Esophagus squamous epithelium (tissue), 5 donors: ENCODE data around the gene LDLRAD4. TPM values are rescaled to one million over a fixed set of nuclear protein-coding genes. Genes with fewer than 3 reads are reported as not detected.

Experiments
- DNase-seq: peaks from one replicate; lab custom pipeline; 2025; lab: John Stamatoyannopoulos, UW
- H3K27ac ChIP-seq, 4 donors: fragments of 200-600 bp; sonication (generic); one replicate each; pipeline ENCODE4 v1.5.1; 2016 to 2019; ENCODE audit warnings: mild to moderate bottlenecking in 1 of 4
- H3K27me3 ChIP-seq, 4 donors: fragments of 200-600 bp; sonication (generic); 1 replicate in 3 of 4; 2 replicates in 1 of 4; pipeline versions ENCODE4 v1.5.1 to v1.6.0; 2017 to 2021; ENCODE audit warnings: antibody characterized with exemption in 1 of 4
- H3K36me3 ChIP-seq, 3 donors: fragments of 200-600 bp; sonication (generic); one replicate each; pipeline ENCODE4 v1.5.1; 2016 to 2019
- H3K4me1 ChIP-seq, 3 donors: fragments of 200-600 bp; sonication (generic); one replicate each; pipeline ENCODE4 v1.5.1; 2017 to 2019
- H3K4me3 ChIP-seq, 4 donors: fragments of 200-600 bp; sonication (generic); 1 replicate in 3 of 4; 2 replicates in 1 of 4; pipeline ENCODE4 v1.5.1; 2016 to 2019; ENCODE audit warnings: mild to moderate bottlenecking in 2 of 4, moderate library complexity in 1 of 4
- H3K9me3 ChIP-seq, 3 donors: fragments of 200-600 bp; sonication (generic); one replicate each; pipeline ENCODE4 v1.5.1; 2016 to 2019
- POLR2A ChIP-seq, 4 donors: fragments of 450-650 bp; IDR thresholded peaks; one replicate each; pipeline ENCODE4 v1.6.1; 2017; ENCODE audit warnings: antibody characterized with exemption in 4 of 4, mild to moderate bottlenecking in 4 of 4, moderate library complexity in 3 of 4
- WGBS, 2 donors: methylation state at CpG; one replicate each; pipeline ENCODE4 v1.1.5; 2018; 5-methylcytosine and 5-hydroxymethylcytosine counted together
- intact Hi-C: fragments of 100-400 bp; cut with DNase I; formaldehyde crosslinking; loops from one replicate; pipeline ENCODE4 v1.15.0; 2022
- total RNA-seq, 4 donors: library from RNA; depleted of rRNA; stranded (reverse); fragments of >200 nt; gene quantifications; one replicate each; pipeline ENCODE4 v1.1.0, GENCODE V29; 2016
- TF ChIP-seq, protein P1 (sequence below), 6 experiments: fragments of 450-650 bp in 4 of 6; fragments of 200-600 bp in 2 of 6; sonication (generic) in 2 of 6; IDR thresholded peaks; one replicate each; pipeline ENCODE4 v1.5.1; 2016 to 2019; ENCODE audit warnings: antibody characterized with exemption in 6 of 6, mild to moderate bottlenecking in 4 of 6, moderate library complexity in 4 of 6
- donor health status: DM: yes; HTN: yes; CAD: no.

The LDLRAD4 gene
- total RNA-seq, 4 donors from 2014 or later: 0.91 to 17.9 (median 6.8) TPM

DNA sequence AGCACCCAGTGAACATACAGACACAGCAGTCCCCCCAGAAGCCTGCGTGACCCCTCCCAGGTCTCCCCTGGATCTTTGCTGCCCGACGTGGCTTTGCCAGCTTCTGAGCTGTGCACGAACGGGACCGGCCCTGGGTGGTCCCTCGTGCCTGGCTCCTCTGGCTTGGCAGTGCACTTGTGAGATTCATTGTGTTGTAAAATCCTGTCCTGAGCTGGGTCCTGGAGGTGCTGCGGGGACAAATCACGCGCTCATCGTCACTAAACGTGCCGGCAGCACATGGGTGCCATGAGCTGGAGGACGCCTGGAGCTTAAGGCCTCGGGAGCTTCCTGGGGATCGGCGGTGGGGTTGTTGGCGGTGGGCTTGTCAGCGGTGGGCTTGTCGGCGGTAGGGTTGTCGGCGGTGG, 402.9 kb downstream of the LDLRAD4 start:
- Histone ChIP-seq H3K36me3 (no peaks in the 10 kb centered on the region), H3K27ac (no peak overlapping the region), H3K9me3 (no peaks in the 10 kb centered on the region), H3K4me1 (peaks cover 0 to 4% (median 0%) of the 10 kb centered on the region in 3 donors), H3K4me3 (no peak overlapping the region), H3K27me3 (no peaks in the 10 kb centered on the region)
- WGBS, 2 donors: 97% methylated on average over 6 of the region's 23 CpGs; no CpG with 5 or more reads in 1 of the 2 donors
- intact Hi-C loops: loop anchor here (10.0 kb wide), 1 partner anchor 67 kb away; no protein-coding TSS in a partner anchor
- DNase-seq: no peak
- no peak for TF ChIP-seq POLR2A (IDR thresholded peaks at IDR 0.05)
- TF ChIP-seq, protein P1, sequence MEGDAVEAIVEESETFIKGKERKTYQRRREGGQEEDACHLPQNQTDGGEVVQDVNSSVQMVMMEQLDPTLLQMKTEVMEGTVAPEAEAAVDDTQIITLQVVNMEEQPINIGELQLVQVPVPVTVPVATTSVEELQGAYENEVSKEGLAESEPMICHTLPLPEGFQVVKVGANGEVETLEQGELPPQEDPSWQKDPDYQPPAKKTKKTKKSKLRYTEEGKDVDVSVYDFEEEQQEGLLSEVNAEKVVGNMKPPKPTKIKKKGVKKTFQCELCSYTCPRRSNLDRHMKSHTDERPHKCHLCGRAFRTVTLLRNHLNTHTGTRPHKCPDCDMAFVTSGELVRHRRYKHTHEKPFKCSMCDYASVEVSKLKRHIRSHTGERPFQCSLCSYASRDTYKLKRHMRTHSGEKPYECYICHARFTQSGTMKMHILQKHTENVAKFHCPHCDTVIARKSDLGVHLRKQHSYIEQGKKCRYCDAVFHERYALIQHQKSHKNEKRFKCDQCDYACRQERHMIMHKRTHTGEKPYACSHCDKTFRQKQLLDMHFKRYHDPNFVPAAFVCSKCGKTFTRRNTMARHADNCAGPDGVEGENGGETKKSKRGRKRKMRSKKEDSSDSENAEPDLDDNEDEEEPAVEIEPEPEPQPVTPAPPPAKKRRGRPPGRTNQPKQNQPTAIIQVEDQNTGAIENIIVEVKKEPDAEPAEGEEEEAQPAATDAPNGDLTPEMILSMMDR (IDR thresholded peaks at IDR 0.05): no peak

DNA sequence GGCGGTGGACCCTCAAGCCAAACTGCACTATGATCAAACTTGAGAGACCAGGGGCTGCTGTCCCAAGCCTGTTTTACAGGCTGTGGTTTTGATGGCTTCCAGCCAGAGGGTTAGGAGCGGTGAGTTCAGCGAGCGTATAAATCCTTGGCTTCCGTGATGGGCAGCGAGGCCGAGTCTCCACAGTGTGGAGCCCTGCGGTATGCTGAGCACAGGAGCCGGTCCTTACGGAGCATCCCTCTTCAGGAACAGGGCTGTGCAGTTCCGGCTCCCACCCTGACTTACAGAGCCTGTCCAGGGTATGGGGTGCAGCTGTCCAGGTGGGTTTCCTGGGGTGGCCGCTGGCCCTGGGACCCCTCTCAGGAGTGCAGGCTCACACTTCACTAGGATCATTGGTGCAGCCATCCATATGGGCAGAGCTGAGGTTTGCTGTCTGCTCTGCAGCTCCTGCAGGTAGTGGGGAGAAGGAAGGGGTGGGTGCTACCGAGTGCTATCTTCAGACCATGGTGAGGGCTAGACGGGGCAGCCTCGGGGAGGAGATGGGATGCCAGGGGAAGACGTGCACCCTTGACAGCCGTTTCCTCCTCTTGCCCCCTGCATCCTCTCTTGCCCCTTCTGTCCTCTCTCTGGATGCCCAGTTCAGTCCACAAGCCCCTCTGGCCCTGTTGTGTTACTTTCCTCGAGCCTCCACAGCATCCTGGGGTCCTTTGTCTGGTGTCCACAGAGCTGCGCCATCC, 403.5 kb downstream of the LDLRAD4 start:
- no peak for DNase-seq
- Histone ChIP-seq H3K27ac (no peak overlapping the region), H3K4me1 (peaks cover 0 to 3% (median 0%) of the 10 kb centered on the region in 3 donors), H3K4me3 (no peak overlapping the region), H3K27me3 (no peaks in the 10 kb centered on the region), H3K36me3 (no peaks in the 10 kb centered on the region), H3K9me3 (no peaks in the 10 kb centered on the region)
- intact Hi-C loops: loop anchor here (10.0 kb wide), 1 partner anchor 67 kb away; no protein-coding TSS in a partner anchor
- WGBS, 2 donors: 80 to 85% methylated on average over 6 to 7 of the region's 19 CpGs
- no peak for TF ChIP-seq POLR2A (IDR thresholded peaks at IDR 0.05)
- TF ChIP-seq, protein P1 (IDR thresholded peaks at IDR 0.05): no peak

DNA sequence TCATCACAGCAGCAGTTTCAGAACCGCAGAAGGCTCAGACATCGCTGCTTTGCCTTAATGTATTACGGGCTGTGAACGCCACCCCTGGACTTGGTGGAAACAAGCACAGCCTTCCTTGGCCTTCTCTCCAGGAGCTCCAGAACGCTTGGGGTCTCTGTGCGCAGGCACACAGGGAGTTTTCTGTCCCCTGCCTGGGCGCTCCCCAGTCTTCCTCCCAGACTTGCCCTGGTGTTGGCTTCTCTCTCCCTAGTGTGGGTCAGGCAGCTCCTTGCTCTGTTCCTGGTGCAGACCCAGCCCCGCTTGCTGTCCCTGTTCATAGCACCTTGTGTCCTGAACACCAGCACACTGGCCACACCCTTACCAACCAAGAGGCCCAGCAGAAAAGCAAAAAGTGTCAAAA, 404.2 kb downstream of the LDLRAD4 start:
- no peak overlapping the region for H3K4me3 ChIP-seq
- peaks cover 0 to 3% (median 0%) of the 10 kb centered on the region in 3 donors for H3K4me1 ChIP-seq
- TF ChIP-seq, protein P1 (IDR thresholded peaks at IDR 0.05): no peak
- TF ChIP-seq POLR2A (IDR thresholded peaks at IDR 0.05): no peak
- H3K27me3 ChIP-seq: no peaks in the 10 kb centered on the region
- H3K9me3 ChIP-seq: no peaks in the 10 kb centered on the region
- intact Hi-C loops: loop anchor here (10.0 kb wide), 1 partner anchor 68 kb away; no protein-coding TSS in a partner anchor
- DNase-seq: no peak
- no peak overlapping the region for H3K27ac ChIP-seq
- no peaks in the 10 kb centered on the region for H3K36me3 ChIP-seq
- WGBS, 2 donors: 88 to 94% methylated on average over 3 to 7 of the region's 8 CpGs

DNA sequence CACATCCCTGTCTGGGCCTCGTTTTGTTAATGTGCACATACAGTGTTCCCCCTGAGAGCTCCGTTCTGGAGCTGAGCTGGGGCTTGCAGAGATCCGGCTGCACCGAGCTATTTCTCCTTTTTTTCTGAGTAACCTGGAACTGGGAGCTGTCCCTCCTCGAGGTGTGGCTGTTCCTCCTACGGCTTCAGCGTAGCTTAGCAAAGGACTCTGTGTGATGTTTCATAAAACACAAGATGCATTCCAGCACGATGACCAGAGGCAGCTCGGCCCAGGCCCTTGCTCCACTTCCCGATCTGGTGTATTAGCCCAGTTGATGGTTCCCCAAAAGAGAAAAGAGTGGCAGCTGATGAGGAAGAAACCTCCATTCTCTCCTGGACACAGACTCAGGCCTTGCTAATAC, 404.8 kb downstream of the LDLRAD4 start:
- no peak overlapping the region for H3K27ac ChIP-seq
- H3K27me3 ChIP-seq: no peaks in the 10 kb centered on the region
- peaks cover 0 to 3% (median 0%) of the 10 kb centered on the region in 3 donors for H3K4me1 ChIP-seq
- 57% methylated on average over 5 to 8 of the region's 10 CpGs for WGBS, 2 donors
- DNase-seq: no peak
- H3K36me3 ChIP-seq: no peaks in the 10 kb centered on the region
- intact Hi-C loops: loop anchor here (10.0 kb wide), 1 partner anchor 69 kb away; no protein-coding TSS in a partner anchor
- H3K9me3 ChIP-seq: no peaks in the 10 kb centered on the region
- TF ChIP-seq, protein P1 (IDR thresholded peaks at IDR 0.05): no peak
- no peak for TF ChIP-seq POLR2A (IDR thresholded peaks at IDR 0.05)
- H3K4me3 ChIP-seq: no peak overlapping the region

DNA sequence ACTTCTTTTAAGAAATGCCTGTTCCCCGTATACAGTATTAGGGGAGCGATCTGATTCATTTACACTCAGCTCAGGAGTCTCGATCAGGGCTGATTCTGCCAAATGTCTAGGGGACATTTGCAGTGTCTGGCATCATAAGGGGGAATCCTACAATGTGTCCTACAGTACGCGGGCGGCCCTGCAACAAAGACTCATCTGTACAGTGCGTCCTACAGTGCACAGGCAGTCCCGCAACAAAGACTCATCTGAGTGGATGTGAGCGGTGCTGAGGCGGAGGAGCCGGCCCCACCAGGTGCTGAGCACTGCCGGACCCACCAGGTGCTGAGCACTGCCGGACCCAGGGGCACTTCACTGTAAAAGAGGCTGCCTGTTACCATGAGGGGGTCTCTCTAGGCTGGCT, 405.3 kb downstream of the LDLRAD4 start:
- peaks cover 0 to 2% (median 0%) of the 10 kb centered on the region in 3 donors for H3K4me1 ChIP-seq
- WGBS, 2 donors: 87 to 88% methylated on average over 4 to 11 of the region's 13 CpGs
- no peak overlapping the region for H3K27ac ChIP-seq
- TF ChIP-seq, protein P1 (IDR thresholded peaks at IDR 0.05): no peak
- TF ChIP-seq POLR2A (IDR thresholded peaks at IDR 0.05): no peak
- no peaks in the 10 kb centered on the region for H3K9me3 ChIP-seq
- no peaks in the 10 kb centered on the region for H3K36me3 ChIP-seq
- intact Hi-C loops: loop anchor here (10.0 kb wide), 1 partner anchor 69 kb away; no protein-coding TSS in a partner anchor
- H3K27me3 ChIP-seq: no peaks in the 10 kb centered on the region
- no peak overlapping the region for H3K4me3 ChIP-seq
- no peak for DNase-seq
